OCI-LY7 (cell line): ENCODE measurements around the gene ZCCHC13. TPM values are rescaled to one million over a fixed set of nuclear protein-coding genes. Genes with fewer than 3 reads are reported as not detected.

Source experiments
- BruUV-seq: library from RNA; stranded (reverse); fragments of 400-500 nt; replicated peaks from 2 replicates; lab custom pipeline; 2021; lab: Mats Ljungman, UMichigan
- CTCF ChIA-PET: fragments of 300-600 bp; sonication (Branson Sonifier 250); formaldehyde crosslinking; loops from one replicate; lab custom pipeline; 2022; ENCODE audit warnings: antibody characterized with exemption; ENCODE audit not compliant: unreplicated experiment; lab: Charles Lee
- POLR2A ChIA-PET: fragments of 300-600 bp; sonication (Branson Sonifier 250); formaldehyde crosslinking; loops from one replicate; lab custom pipeline; 2022; ENCODE audit warnings: antibody characterized with exemption; lab: Charles Lee
- DNase-seq: peaks from one replicate; pipeline ENCODE4 v3.0.0-alpha.2; 2015; ENCODE audit warnings: low spot score
- H2AFZ ChIP-seq: fragments of 200-600 bp; sonication (generic), shearing (Covaris generic); 2 replicates; pipeline ENCODE4 v1.6.1; 2014; ENCODE audit warnings: mild to moderate bottlenecking, antibody characterized with exemption, low read length, moderate library complexity
- H3K27ac ChIP-seq: fragments of 200-600 bp; sonication (generic); 2 replicates; pipeline ENCODE4 v1.5.1; 2014; ENCODE audit warnings: mixed run types, low read depth, mild to moderate bottlenecking, moderate library complexity, low read length, inconsistent platforms; ENCODE audit not compliant: poor library complexity, severe bottlenecking
- H3K36me3 ChIP-seq: fragments of 200-600 bp; sonication (generic); 2 replicates; pipeline ENCODE4 v1.6.1; 2014; ENCODE audit warnings: mild to moderate bottlenecking, antibody characterized with exemption, low read length, moderate library complexity, mixed read lengths; ENCODE audit not compliant: insufficient read depth
- H3K4me1 ChIP-seq: fragments of 200-600 bp; sonication (generic); 2 replicates; pipeline ENCODE4 v1.5.1; 2014; ENCODE audit warnings: mild to moderate bottlenecking, low read length; ENCODE audit not compliant: insufficient read depth, poor library complexity, severe bottlenecking
- H3K4me2 ChIP-seq: fragments of 200-600 bp; sonication (generic); 2 replicates; pipeline ENCODE4 v1.6.1; 2014; ENCODE audit warnings: mild to moderate bottlenecking, low read length
- H3K4me3 ChIP-seq: fragments of 200-600 bp; sonication (generic); 2 replicates; pipeline ENCODE4 v1.5.1; 2014; ENCODE audit warnings: mild to moderate bottlenecking, low read depth, low read length; ENCODE audit not compliant: poor library complexity, severe bottlenecking
- H3K79me2 ChIP-seq: fragments of 200-600 bp; sonication (generic); 2 replicates; pipeline ENCODE4 v1.6.1; 2016; ENCODE audit warnings: low read depth, mild to moderate bottlenecking, low read length, moderate library complexity, mixed read lengths; ENCODE audit not compliant: insufficient read depth
- H3K9me2 ChIP-seq: fragments of 200-600 bp; sonication (generic); 2 replicates; pipeline ENCODE4 v1.6.1; 2016; ENCODE audit warnings: mild to moderate bottlenecking, low read length, mixed read lengths; ENCODE audit not compliant: insufficient read depth
- H3K9me3 ChIP-seq: fragments of 200-600 bp; sonication (generic); 2 replicates; pipeline ENCODE4 v1.6.1; 2014; ENCODE audit warnings: mild to moderate bottlenecking, mixed run types, low read length, mixed read lengths
- H4K20me1 ChIP-seq: fragments of 200-600 bp; sonication (generic); 2 replicates; pipeline ENCODE4 v1.6.1; 2014; ENCODE audit warnings: mild to moderate bottlenecking, antibody characterized with exemption, low read length, moderate library complexity, mixed read lengths; ENCODE audit not compliant: insufficient read depth
- CTCF ChIP-seq: fragments of 200-600 bp; sonication (generic); conservative IDR thresholded peaks from 2 replicates; pipeline ENCODE4 v1.5.1; 2014; ENCODE audit warnings: mild to moderate bottlenecking, antibody characterized with exemption, low read length, moderate library complexity, mixed read lengths
- EZH2phosphoT487 ChIP-seq: fragments of 200-600 bp; sonication (generic); IDR thresholded peaks from 2 replicates; pipeline ENCODE4 v1.6.1; 2018; ENCODE audit warnings: low read depth, borderline replicate concordance, mild to moderate bottlenecking, mixed run types, antibody characterized with exemption, low read length, moderate library complexity, mixed read lengths
- intact Hi-C: fragments of 100-400 bp; cut with micrococcal nuclease; formaldehyde crosslinking; loops from one replicate; pipeline ENCODE4 v1.10.0; 2022; ENCODE audit not compliant: unreplicated experiment
- microRNA-seq: library from miRNA; unstranded; fragments of <30 nt; microRNA quantifications from one replicate; pipeline ENCODE4 v1.2.0, GENCODE V29; 2022; ENCODE audit warnings: borderline replicate concordance
- small RNA-seq: library from RNA; depleted of rRNA; stranded (forward); fragments of <200 nt; gene quantifications from one replicate; pipeline ENCODE3, GENCODE V24; 2014
- total RNA-seq, 2 experiments: library from RNA; depleted of rRNA in 1 of 2; stranded (reverse); fragments of >200 nt in 1 of 2; shearing (Covaris generic) in 1 of 2; gene quantifications; 2 replicates each; pipeline ENCODE4 v1.2.3, GENCODE V29; 2014 to 2022

Gene ZCCHC13
- total RNA-seq, 2 experiments from 2014 or later, result not detected

GRCh38 chrX:74353984-74354383, 50.0 kb downstream of the ZCCHC13 start:
- no peaks in the 10 kb centered on the region for H3K79me2 ChIP-seq
- no peak overlapping the region for H3K4me2 ChIP-seq
- no peak overlapping the region for H2AFZ ChIP-seq
- intact Hi-C loops, result no loop called here
- H3K4me3 ChIP-seq, result no peak overlapping the region
- no peaks in the 10 kb centered on the region for H3K9me3 ChIP-seq
- no peaks in the 10 kb centered on the region for H3K4me1 ChIP-seq
- no peaks in the 10 kb centered on the region for H4K20me1 ChIP-seq
- H3K27ac ChIP-seq, result no peak overlapping the region
- CTCF ChIA-PET, result no interaction called here
- BruUV-seq, result no TSS peak
- DNase-seq, result no peak
- no peaks in the 10 kb centered on the region for H3K36me3 ChIP-seq
- no peaks in the 10 kb centered on the region for H3K9me2 ChIP-seq
- POLR2A ChIA-PET, result no interaction called here
- TF ChIP-seq EZH2phosphoT487, result no peak
- TF ChIP-seq CTCF, result no peak

Small RNAs within 50 kb of the gene (microRNA-seq; reads per million reads assigned to microRNA genes)
- gene MIR374A, result 309 reads per million, percentile 72 among the genes with 10 or more reads in this experiment
- 6.1 reads per million for gene MIR545

Small RNAs within 50 kb of the gene (small RNA-seq; reads per million reads assigned to genes)
- gene AC004386.2 (not detected), gene MIR374A (0.26 reads per million), gene MIR545 (not detected), gene RF02119 (not detected), gene RF02120 (not detected), gene RF02121 (not detected), gene RF02122 (not detected), gene RF02123 (not detected)

Other genes with a start within 250 kb of the ZCCHC13 start
- gene SLC16A2, start 117.3 kb downstream of the ZCCHC13 start, total RNA-seq (2014; rRNA removed; shearing (Covaris generic)), result not detected in 2 replicates
- gene SLC16A2, start 117.3 kb downstream of the ZCCHC13 start, total RNA-seq (2022), result not detected in 2 replicates